Endothelial cell (in vitro differentiated cells): Measurements from ENCODE around the gene HTT. TPM values are rescaled to one million over a fixed set of nuclear protein-coding genes. Genes with fewer than 3 reads are reported as not detected.

ENCODE experiments used
- DNase-seq: peaks from one replicate; pipeline ENCODE4 v3.0.0; 2021; ENCODE audit warnings: low spot score
- H3K27ac Mint-ChIP-seq: one replicate; pipeline ENCODE4 v1.8.0; 2021; ENCODE audit warnings: mixed read lengths, inconsistent platforms; ENCODE audit not compliant: unreplicated experiment
- H3K27me3 Mint-ChIP-seq: one replicate; pipeline ENCODE4 v1.8.0; 2021; ENCODE audit warnings: mild to moderate bottlenecking, moderate library complexity, mixed read lengths, inconsistent platforms; ENCODE audit not compliant: unreplicated experiment
- H3K36me3 Mint-ChIP-seq: one replicate; pipeline ENCODE4 v1.8.0; 2021; ENCODE audit warnings: mild to moderate bottlenecking, low read depth, mixed read lengths, inconsistent platforms; ENCODE audit not compliant: unreplicated experiment
- H3K4me1 Mint-ChIP-seq: one replicate; pipeline ENCODE4 v1.8.0; 2021; ENCODE audit warnings: mild to moderate bottlenecking, mixed read lengths, inconsistent platforms; ENCODE audit not compliant: unreplicated experiment
- H3K4me3 Mint-ChIP-seq: one replicate; pipeline ENCODE4 v1.8.0; 2021; ENCODE audit warnings: mild to moderate bottlenecking, mixed read lengths, inconsistent platforms; ENCODE audit not compliant: unreplicated experiment
- H3K9me3 Mint-ChIP-seq: one replicate; pipeline ENCODE4 v1.8.0; 2021; ENCODE audit warnings: mixed read lengths, inconsistent platforms; ENCODE audit not compliant: unreplicated experiment
- total RNA-seq: library from RNA; stranded (reverse); fragmentation: NEBNext Ultra II Directional; extraction: Animal tissue kit (Norgen Biotek cat#: 25700); gene quantifications from one replicate; pipeline ENCODE4 v1.2.1, GENCODE V29; 2021; ENCODE audit not compliant: unreplicated experiment
- TF ChIP-seq, protein P1 (sequence below): fragments of 200-600 bp; sonication (generic); IDR thresholded peaks from one replicate; pipeline ENCODE4 v1.5.0; 2021; ENCODE audit warnings: antibody characterized with exemption; ENCODE audit not compliant: unreplicated experiment

HTT gene
- total RNA-seq, 1 donor from 2014 or later, result 62.4 TPM

- TF ChIP-seq, protein P1, sequence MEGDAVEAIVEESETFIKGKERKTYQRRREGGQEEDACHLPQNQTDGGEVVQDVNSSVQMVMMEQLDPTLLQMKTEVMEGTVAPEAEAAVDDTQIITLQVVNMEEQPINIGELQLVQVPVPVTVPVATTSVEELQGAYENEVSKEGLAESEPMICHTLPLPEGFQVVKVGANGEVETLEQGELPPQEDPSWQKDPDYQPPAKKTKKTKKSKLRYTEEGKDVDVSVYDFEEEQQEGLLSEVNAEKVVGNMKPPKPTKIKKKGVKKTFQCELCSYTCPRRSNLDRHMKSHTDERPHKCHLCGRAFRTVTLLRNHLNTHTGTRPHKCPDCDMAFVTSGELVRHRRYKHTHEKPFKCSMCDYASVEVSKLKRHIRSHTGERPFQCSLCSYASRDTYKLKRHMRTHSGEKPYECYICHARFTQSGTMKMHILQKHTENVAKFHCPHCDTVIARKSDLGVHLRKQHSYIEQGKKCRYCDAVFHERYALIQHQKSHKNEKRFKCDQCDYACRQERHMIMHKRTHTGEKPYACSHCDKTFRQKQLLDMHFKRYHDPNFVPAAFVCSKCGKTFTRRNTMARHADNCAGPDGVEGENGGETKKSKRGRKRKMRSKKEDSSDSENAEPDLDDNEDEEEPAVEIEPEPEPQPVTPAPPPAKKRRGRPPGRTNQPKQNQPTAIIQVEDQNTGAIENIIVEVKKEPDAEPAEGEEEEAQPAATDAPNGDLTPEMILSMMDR, result no peak
- H3K27ac Mint-ChIP-seq, result peak overlapping the region; percentile 99
- no peak overlapping the region for H3K4me3 Mint-ChIP-seq
- peaks cover 21% of the 10 kb centered on the region for H3K4me1 Mint-ChIP-seq
- H3K27me3 Mint-ChIP-seq, result peaks cover 2% of the 10 kb centered on the region
- H3K36me3 Mint-ChIP-seq, result peaks cover 17% of the 10 kb centered on the region
- DNase-seq, result no peak
- H3K9me3 Mint-ChIP-seq, result no peaks in the 10 kb centered on the region
Measured at GRCh38 chr4:3121596-3121995, 47.1 kb downstream of the HTT start.

- DNase-seq, result peak; percentile 20
- H3K27me3 Mint-ChIP-seq, result peaks cover 2% of the 10 kb centered on the region
- peak overlapping the region; percentile 72 for H3K4me3 Mint-ChIP-seq
- H3K27ac Mint-ChIP-seq, result peak overlapping the region; percentile 99
- peaks cover 17% of the 10 kb centered on the region for H3K36me3 Mint-ChIP-seq
- peaks cover 21% of the 10 kb centered on the region for H3K4me1 Mint-ChIP-seq
- H3K9me3 Mint-ChIP-seq, result no peaks in the 10 kb centered on the region
- TF ChIP-seq, protein P1, result no peak
Measured at GRCh38 chr4:3122081-3122563, 47.6 kb downstream of the HTT start.

DNA sequence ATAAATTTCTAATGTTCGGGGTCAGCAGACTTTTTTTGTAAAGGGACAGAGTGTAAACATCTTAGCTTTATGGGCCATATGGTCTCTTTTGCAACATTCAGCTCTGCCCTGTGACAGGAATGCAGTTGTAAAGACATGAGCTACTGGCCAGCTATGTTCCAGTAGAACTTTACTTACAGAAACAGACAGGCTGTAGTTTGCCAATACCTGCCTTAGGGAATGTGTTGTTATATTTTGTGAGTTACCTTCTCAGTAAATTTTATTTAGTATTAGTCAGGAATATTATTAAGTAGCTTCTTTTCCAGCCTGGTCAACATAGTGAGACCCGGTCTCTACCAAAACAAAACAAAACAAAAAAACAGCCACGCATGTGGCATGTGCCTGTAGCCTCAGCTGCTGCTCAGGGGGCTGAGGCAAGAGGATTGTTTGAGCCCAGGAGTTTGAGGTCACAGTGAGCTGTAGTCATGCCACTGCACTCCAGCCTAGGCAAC lies 48.7 kb downstream of the HTT start:
- Mint-ChIP-seq H3K4me3 (no peak overlapping the region), H3K4me1 (peaks cover 21% of the 10 kb centered on the region), H3K36me3 (peaks cover 21% of the 10 kb centered on the region), H3K27me3 (peaks cover 5% of the 10 kb centered on the region), H3K9me3 (no peaks in the 10 kb centered on the region), H3K27ac (peak overlapping the region; percentile 99)
- TF ChIP-seq, protein P1, result no peak
- DNase-seq, result no peak

DNA sequence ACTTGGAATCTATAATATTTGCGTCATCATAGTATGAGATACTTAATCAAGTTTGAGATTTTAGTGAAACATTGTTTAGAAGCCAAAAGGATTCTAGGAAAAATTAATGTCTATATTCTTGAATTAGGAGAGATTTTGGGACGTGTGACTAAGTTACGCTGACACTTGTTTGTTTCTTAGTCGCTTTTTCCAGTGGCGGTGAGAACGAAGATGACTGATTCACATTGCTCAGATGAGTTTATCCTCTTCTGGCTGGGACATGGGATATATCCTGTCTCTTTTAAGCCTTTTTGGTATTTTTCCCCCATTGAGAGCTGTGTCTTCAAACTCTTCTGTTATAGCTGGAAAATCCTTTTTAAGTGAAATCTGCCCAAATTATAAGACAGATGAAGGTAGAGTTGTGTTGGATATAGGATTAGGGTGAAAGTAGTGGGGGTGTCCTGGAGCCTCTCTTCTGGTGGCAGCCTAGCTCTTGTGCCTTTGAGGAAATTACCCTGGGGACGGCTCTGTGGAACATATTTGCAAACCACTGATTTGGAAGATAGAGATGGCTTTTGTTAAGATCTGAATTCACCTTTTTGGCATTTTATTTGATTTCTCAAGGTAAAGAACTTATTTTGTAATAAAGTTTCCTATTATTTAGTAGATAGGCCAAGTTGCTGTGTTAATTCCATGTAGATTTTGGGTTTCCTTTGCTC lies 49.7 kb downstream of the HTT start:
- DNase-seq, result no peak
- TF ChIP-seq, protein P1, result no peak
- H3K4me3 Mint-ChIP-seq, result no peak overlapping the region
- H3K27me3 Mint-ChIP-seq, result peaks cover 5% of the 10 kb centered on the region
- H3K9me3 Mint-ChIP-seq, result no peaks in the 10 kb centered on the region
- H3K36me3 Mint-ChIP-seq, result peaks cover 21% of the 10 kb centered on the region
- peaks cover 21% of the 10 kb centered on the region for H3K4me1 Mint-ChIP-seq
- peak overlapping the region; percentile 63 for H3K27ac Mint-ChIP-seq

GRCh38 chr4:3127112-3127511 lies 52.6 kb downstream of the HTT start:
- DNase-seq, result no peak
- Mint-ChIP-seq H3K27ac (no peak overlapping the region), H3K4me1 (peaks cover 18% of the 10 kb centered on the region), H3K27me3 (peaks cover 3% of the 10 kb centered on the region), H3K36me3 (peaks cover 23% of the 10 kb centered on the region), H3K9me3 (no peaks in the 10 kb centered on the region), H3K4me3 (no peak overlapping the region)
- TF ChIP-seq, protein P1, result no peak
